Stimulated activated CD4-positive, alpha-beta T cell treated with anti-CD3 and anti-CD28 coated beads, TNF-alpha, amount 100 ng/mL, for 48 hours (primary cell): ENCODE measurements around the gene TELO2.

ENCODE experiments used
- DNase-seq, 3 donors: peaks; one replicate each; pipeline ENCODE4 v3.0.0-alpha.2; 2020; ENCODE audit warnings: low read depth in 3 of 3

TELO2 gene

GRCh38 chr16:1518626-1519135 lies 25.5 kb downstream of the TELO2 start:
- DNase-seq = no peak

GRCh38 chr16:1519831-1520230 lies 26.7 kb downstream of the TELO2 start:
- no peak for DNase-seq

GRCh38 chr16:1520461-1520860 lies 27.3 kb downstream of the TELO2 start:
- no peak for DNase-seq

GRCh38 chr16:1523581-1524245 lies 30.6 kb downstream of the TELO2 start:
- no peak for DNase-seq

GRCh38 chr16:1524366-1524765 lies 31.2 kb downstream of the TELO2 start:
- DNase-seq = no peak

GRCh38 chr16:1525871-1526607 lies 32.9 kb downstream of the TELO2 start:
- DNase-seq = no peak

GRCh38 chr16:1526608-1527555 lies 33.7 kb downstream of the TELO2 start:
- no peak for DNase-seq

GRCh38 chr16:1527836-1528811 lies 35.0 kb downstream of the TELO2 start:
- no peak for DNase-seq

GRCh38 chr16:1528921-1529537 lies 35.9 kb downstream of the TELO2 start:
- DNase-seq = no peak

GRCh38 chr16:1530349-1530882 lies 37.3 kb downstream of the TELO2 start:
- DNase-seq = no peak

- no peak for DNase-seq
Measured at GRCh38 chr16:1530883-1531637, 37.9 kb downstream of the TELO2 start.

- no peak for DNase-seq
Measured at GRCh38 chr16:1531638-1531910, 38.4 kb downstream of the TELO2 start.

GRCh38 chr16:1532081-1532760 lies 39.1 kb downstream of the TELO2 start:
- no peak for DNase-seq

GRCh38 chr16:1532771-1533170 lies 39.6 kb downstream of the TELO2 start:
- DNase-seq = no peak

GRCh38 chr16:1533443-1533951 lies 40.3 kb downstream of the TELO2 start, which contains the start of gene TMEM204:
TSS of gene TMEM204 (plus strand) at chr16:1533666. CDS start at chr16:1534276, 610 bp downstream.
- no peak for DNase-seq

GRCh38 chr16:1534021-1535020 lies 41.2 kb downstream of the TELO2 start:
- no peak for DNase-seq
